GM12801 (cell line): ENCODE results near the gene MSX1.

Source experiments
- CTCF ChIP-seq: IDR thresholded peaks from one replicate; pipeline ENCODE4 v1.5.1; 2011; ENCODE audit warnings: control low read depth; ENCODE audit not compliant: insufficient read length; ENCODE audit errors: extremely low read depth

MSX1 gene

DNA sequence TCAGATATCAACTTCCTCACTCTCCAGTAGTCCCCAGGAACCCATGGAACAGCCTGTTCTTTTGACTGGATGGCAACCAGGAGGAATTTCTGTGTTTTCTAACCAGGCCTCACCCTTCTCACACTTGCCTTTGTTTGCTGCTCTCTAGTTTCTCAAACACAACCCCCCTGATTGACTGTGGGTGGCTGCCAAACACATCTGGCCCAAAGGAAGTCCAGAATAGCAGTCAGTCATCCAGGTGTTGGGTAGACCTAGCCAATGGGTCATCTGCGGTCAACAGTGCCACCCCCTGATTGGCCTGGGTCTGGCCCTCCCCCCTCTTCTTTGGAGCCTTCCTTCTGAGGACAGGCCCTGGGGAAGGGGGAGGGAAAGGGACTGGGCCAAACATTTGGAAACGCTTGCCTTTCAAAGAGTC, 53.7 kb downstream of the MSX1 start:
- TF ChIP-seq CTCF, result no peak
